Central memory CD8-positive, alpha-beta T cell (primary cell): ENCODE data around the gene NEK9.

Experiments
- ATAC-seq: fragments of 150-1000 bp; cut with Tn5 transposase; replicated peaks from 2 replicates; pipeline ENCODE4 v1.10.0; 2022; ENCODE audit warnings: mild to moderate bottlenecking, moderate FRiP score, moderate number of reproducible peaks; ENCODE audit not compliant: poor library complexity, severe bottlenecking; ENCODE audit errors: extremely low read depth
- DNase-seq, 2 donors: peaks; one replicate each; pipeline ENCODE4 v3.0.0; 2021; ENCODE audit warnings: low spot score in 2 of 2
- H3K27ac Mint-ChIP-seq: one replicate; pipeline ENCODE4 v1.8.0; 2022; ENCODE audit warnings: low read depth, mild to moderate bottlenecking, moderate library complexity, mixed read lengths
- H3K27me3 Mint-ChIP-seq: one replicate; pipeline ENCODE4 v1.8.0; 2022; ENCODE audit warnings: mixed read lengths
- H3K36me3 Mint-ChIP-seq: one replicate; pipeline ENCODE4 v1.8.0; 2022; ENCODE audit warnings: mild to moderate bottlenecking, moderate library complexity, mixed read lengths; ENCODE audit not compliant: insufficient read depth
- H3K4me1 Mint-ChIP-seq: one replicate; pipeline ENCODE4 v1.8.0; 2022; ENCODE audit warnings: mixed read lengths
- H3K4me3 Mint-ChIP-seq: one replicate; pipeline ENCODE4 v1.8.0; 2022; ENCODE audit warnings: mild to moderate bottlenecking, moderate library complexity, mixed read lengths
- H3K9me3 Mint-ChIP-seq: one replicate; pipeline ENCODE4 v1.8.0; 2022; ENCODE audit warnings: mixed read lengths

Gene NEK9

DNA sequence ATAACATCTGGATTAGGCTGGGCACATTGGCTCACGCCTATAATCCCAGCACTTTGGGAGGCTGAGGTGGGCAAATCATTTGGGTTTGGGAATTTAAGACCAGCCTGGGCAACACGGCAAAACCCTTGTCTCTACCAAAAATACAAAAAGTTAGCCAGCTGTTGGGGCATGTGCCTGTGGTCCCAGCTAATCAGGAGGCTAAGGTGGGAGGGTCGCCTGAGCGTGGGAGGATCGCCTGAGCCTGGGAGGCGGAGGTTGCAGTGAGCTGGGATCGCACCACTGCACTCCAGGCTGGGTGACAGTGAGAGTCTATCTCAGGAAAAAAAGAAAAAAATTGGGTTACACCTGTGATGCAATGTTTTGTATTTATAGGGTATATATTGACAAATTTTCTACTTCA is 5.3 kb downstream of the NEK9 start:
- ATAC-seq (no peak), DNase-seq (no peak)
- Mint-ChIP-seq H3K9me3 (no peaks in the 10 kb centered on the region), H3K4me1 (peaks cover 31% of the 10 kb centered on the region), H3K27me3 (no peaks in the 10 kb centered on the region), H3K27ac (no peak overlapping the region), H3K4me3 (no peak overlapping the region), H3K36me3 (peaks cover 35% of the 10 kb centered on the region)

DNA sequence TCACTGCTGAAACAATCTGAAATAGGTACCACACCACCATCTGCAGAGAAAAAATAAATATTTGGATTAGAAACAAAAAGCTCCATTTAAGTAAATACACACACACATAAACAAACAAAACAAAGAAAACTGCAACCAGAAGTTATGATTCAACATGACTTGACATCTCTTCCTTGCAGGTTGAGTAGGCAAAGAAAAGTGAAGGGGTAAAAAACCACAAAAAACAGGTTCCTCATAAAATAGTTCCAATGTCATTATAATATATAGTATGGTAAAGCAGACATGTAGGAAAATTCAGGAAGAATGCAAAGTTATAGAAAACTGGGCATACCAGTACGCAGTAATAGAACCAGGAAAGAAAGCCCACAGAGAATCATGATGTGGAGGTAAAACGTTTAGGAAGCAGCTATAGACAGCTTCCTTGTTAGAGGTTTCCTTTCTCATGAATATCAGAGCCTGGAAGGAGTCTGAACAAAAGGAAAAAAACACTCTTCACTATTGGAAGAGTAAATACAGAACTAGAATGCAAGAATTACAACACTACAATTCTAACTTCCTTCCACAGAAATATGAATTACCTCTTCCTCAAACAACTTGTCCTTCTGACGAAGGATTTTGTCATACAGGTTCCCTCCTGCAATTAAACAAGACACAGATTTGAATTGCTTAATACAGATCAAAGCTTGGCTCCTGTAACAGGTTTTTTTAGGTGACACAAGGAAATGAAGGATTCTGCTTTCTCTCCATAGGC is 6.1 kb downstream of the NEK9 start:
- Mint-ChIP-seq H3K4me1 (peaks cover 23% of the 10 kb centered on the region), H3K4me3 (no peak overlapping the region), H3K9me3 (no peaks in the 10 kb centered on the region), H3K27me3 (no peaks in the 10 kb centered on the region), H3K27ac (no peak overlapping the region), H3K36me3 (peaks cover 32% of the 10 kb centered on the region)
- ATAC-seq, result no peak
- no peak for DNase-seq

- ATAC-seq (no peak), DNase-seq (no peak)
- Mint-ChIP-seq H3K4me1 (peaks cover 13% of the 10 kb centered on the region), H3K27me3 (no peaks in the 10 kb centered on the region), H3K9me3 (no peaks in the 10 kb centered on the region), H3K4me3 (no peak overlapping the region), H3K36me3 (peaks cover 32% of the 10 kb centered on the region), H3K27ac (no peak overlapping the region)
Observed at GRCh38 chr14:75119056-75119455, 7.8 kb downstream of the NEK9 start.

DNA sequence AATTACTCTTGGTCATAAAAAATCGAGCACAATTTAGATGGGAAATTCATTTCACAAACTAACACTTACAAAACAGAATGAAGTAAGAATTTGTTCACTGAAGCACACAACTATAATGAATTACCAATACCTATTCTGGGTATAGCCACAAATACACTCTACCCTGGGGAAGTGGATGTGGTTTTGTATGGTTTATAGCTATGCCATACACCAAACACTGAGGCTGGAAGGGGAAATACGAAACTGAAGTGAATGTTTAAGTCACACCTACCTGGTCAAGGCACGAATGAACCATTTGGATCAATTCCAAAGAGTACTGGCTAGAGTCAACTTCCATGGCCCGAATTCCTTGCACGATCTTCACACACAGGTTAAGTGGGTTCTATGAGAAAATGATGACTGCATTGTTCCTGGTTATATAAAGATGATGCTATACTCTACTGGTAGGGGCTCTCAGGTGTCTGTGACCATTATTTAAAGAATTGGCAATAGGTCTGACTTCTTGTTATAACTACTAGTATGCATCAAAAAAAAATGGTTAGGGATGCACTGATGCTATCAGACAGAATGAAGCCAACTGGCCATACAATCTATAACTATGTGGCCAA is 12.8 kb downstream of the NEK9 start:
- H3K4me3 Mint-ChIP-seq, result no peak overlapping the region
- DNase-seq (no peak), ATAC-seq (no peak)
- H3K4me1 Mint-ChIP-seq, result peaks cover 10% of the 10 kb centered on the region
- H3K27me3 Mint-ChIP-seq, result no peaks in the 10 kb centered on the region
- H3K27ac Mint-ChIP-seq, result peak overlapping the region; percentile 29
- no peaks in the 10 kb centered on the region for H3K9me3 Mint-ChIP-seq
- H3K36me3 Mint-ChIP-seq, result peaks cover 62% of the 10 kb centered on the region

DNA sequence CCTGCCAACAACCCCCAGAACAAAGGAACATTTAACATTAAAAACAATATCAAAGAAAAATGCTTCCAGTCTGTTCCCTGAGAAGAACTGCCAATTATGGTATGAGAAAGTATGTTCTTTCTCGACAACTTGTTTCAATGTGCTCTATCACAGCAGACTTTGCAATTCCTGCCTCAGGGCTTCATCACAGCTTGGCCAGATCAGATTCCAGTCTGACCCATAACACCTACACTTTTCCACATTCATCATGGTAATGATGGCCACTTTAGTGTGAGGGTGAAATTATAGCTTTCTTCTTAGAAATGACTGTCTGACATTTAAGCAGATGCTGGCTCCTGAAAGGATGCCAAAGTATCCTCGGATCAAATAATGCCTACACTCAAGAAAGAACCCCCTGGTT is 17.0 kb downstream of the NEK9 start:
- Mint-ChIP-seq H3K9me3 (no peaks in the 10 kb centered on the region), H3K4me1 (peaks cover 10% of the 10 kb centered on the region), H3K4me3 (no peak overlapping the region), H3K36me3 (peaks cover 80% of the 10 kb centered on the region), H3K27ac (no peak overlapping the region), H3K27me3 (no peaks in the 10 kb centered on the region)
- ATAC-seq, result no peak
- DNase-seq, result no peak

GRCh38 chr14:75107186-75107585 is 19.7 kb downstream of the NEK9 start:
- no peaks in the 10 kb centered on the region for H3K4me1 Mint-ChIP-seq
- peak overlapping the region; percentile 10 for H3K27ac Mint-ChIP-seq
- ATAC-seq, result no peak
- peaks cover 81% of the 10 kb centered on the region for H3K36me3 Mint-ChIP-seq
- H3K27me3 Mint-ChIP-seq, result no peaks in the 10 kb centered on the region
- DNase-seq, result no peak
- no peak overlapping the region for H3K4me3 Mint-ChIP-seq
- H3K9me3 Mint-ChIP-seq, result no peaks in the 10 kb centered on the region

DNA sequence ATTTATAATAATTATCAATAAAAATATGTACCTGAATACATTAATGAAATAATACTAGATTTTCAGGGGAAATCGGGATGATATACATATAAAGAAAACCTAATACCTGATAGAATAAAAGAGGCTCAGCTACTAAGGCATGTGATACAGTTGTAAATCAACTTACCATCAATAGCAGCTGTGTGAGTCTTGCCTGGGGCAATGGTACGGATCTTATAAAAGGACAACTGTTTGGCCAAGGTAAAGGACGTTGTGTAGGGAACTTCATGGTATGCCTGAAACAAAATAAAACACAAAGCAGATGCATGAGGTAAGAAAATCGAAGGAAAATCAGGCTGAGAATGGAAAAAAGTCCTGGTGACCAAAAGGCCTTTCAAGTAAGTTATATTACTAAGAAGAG is 25.4 kb downstream of the NEK9 start:
- no peaks in the 10 kb centered on the region for H3K9me3 Mint-ChIP-seq
- peaks cover 62% of the 10 kb centered on the region for H3K36me3 Mint-ChIP-seq
- no peak for ATAC-seq

DNA sequence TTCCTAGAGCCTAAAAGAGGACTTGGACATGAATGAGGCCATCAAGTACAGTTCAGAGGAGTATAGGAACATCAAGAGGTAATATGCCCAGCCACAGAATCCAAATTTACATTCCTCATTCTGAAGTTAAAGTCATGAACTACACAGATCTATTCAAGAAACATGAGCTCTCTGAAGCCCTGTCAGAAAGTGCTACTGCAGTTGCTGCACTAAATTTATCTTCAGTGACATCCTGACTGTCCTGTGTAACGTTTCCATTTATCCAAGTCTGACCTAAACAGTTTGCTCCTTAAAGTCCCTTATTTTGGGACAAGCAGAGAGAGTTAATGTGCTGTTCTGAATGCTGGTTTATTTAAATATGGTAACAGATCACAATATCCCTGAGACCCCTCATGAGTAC is 28.2 kb downstream of the NEK9 start:
- Mint-ChIP-seq H3K9me3 (no peaks in the 10 kb centered on the region), H3K4me1 (peaks cover 6% of the 10 kb centered on the region), H3K36me3 (peaks cover 58% of the 10 kb centered on the region), H3K27me3 (no peaks in the 10 kb centered on the region), H3K27ac (peak overlapping the region; percentile 49), H3K4me3 (no peak overlapping the region)
- DNase-seq, result no peak
- ATAC-seq, result no peak

More for the DNA sequence above, 25.4 kb downstream of the NEK9 start:
- H3K27me3 Mint-ChIP-seq, result no peaks in the 10 kb centered on the region
- H3K27ac Mint-ChIP-seq, result no peak overlapping the region
- peaks cover 6% of the 10 kb centered on the region for H3K4me1 Mint-ChIP-seq
- no peak overlapping the region for H3K4me3 Mint-ChIP-seq
- no peak for DNase-seq

- Mint-ChIP-seq H3K9me3 (no peaks in the 10 kb centered on the region), H3K4me3 (no peak overlapping the region), H3K27me3 (no peaks in the 10 kb centered on the region), H3K4me1 (peaks cover 6% of the 10 kb centered on the region), H3K36me3 (peaks cover 55% of the 10 kb centered on the region), H3K27ac (no peak overlapping the region)
- ATAC-seq, result no peak
- no peak for DNase-seq
Observed at GRCh38 chr14:75098212-75098611, 28.6 kb downstream of the NEK9 start.

GRCh38 chr14:75096959-75097358 is 29.9 kb downstream of the NEK9 start:
- no peak overlapping the region for H3K27ac Mint-ChIP-seq
- no peaks in the 10 kb centered on the region for H3K27me3 Mint-ChIP-seq
- H3K36me3 Mint-ChIP-seq, result peaks cover 54% of the 10 kb centered on the region
- H3K4me1 Mint-ChIP-seq, result peaks cover 6% of the 10 kb centered on the region
- no peaks in the 10 kb centered on the region for H3K9me3 Mint-ChIP-seq
- ATAC-seq, result no peak
- H3K4me3 Mint-ChIP-seq, result no peak overlapping the region
- no peak for DNase-seq

DNA sequence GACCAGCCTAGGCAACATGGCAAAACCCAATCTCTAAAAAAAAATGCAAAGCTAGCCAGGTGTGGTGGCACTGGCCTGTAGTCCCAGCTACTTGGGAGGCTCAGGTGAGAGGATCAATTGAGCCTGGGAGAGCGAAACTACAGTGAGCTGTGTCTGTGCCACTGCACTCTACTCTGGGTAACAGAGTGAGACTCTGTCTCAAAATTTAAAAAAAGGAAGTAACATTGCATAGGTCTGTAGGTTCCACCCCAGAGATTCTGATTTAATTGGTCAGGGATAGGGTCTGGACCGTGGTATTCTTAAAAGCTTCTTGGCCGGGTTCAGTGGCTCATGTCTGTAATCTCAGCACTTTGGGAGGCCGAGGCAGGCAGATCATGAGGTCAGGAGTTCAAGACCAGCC is 31.2 kb downstream of the NEK9 start:
- Mint-ChIP-seq H3K36me3 (peaks cover 60% of the 10 kb centered on the region), H3K4me3 (no peak overlapping the region), H3K9me3 (no peaks in the 10 kb centered on the region), H3K27me3 (no peaks in the 10 kb centered on the region), H3K27ac (no peak overlapping the region), H3K4me1 (peaks cover 6% of the 10 kb centered on the region)
- no peak for ATAC-seq
- DNase-seq, result no peak

- no peak overlapping the region for H3K4me3 Mint-ChIP-seq
- H3K4me1 Mint-ChIP-seq, result peaks cover 6% of the 10 kb centered on the region
- no peaks in the 10 kb centered on the region for H3K27me3 Mint-ChIP-seq
- H3K36me3 Mint-ChIP-seq, result peaks cover 60% of the 10 kb centered on the region
- no peaks in the 10 kb centered on the region for H3K9me3 Mint-ChIP-seq
- H3K27ac Mint-ChIP-seq, result no peak overlapping the region
- ATAC-seq (no peak), DNase-seq (no peak)
Observed at GRCh38 chr14:75094896-75095295, 32.0 kb downstream of the NEK9 start.

GRCh38 chr14:75092698-75093097 is 34.1 kb downstream of the NEK9 start:
- peaks cover 2% of the 10 kb centered on the region for H3K4me1 Mint-ChIP-seq
- ATAC-seq (no peak), DNase-seq (no peak)
- H3K9me3 Mint-ChIP-seq, result no peaks in the 10 kb centered on the region
- H3K27me3 Mint-ChIP-seq, result no peaks in the 10 kb centered on the region
- H3K27ac Mint-ChIP-seq, result no peak overlapping the region
- H3K36me3 Mint-ChIP-seq, result peaks cover 53% of the 10 kb centered on the region
- no peak overlapping the region for H3K4me3 Mint-ChIP-seq
